ENCODE results near the gene TSKS. TPM values are rescaled to one million over a fixed set of nuclear protein-coding genes. Genes with fewer than 3 reads are reported as not detected.

Gene TSKS
- total and polyA plus RNA-seq, 2 donors (not counting 1 experiment from before 2014, with no cell fraction given) = not detected

- no peak for TF ChIP-seq EZH2 (IDR thresholded peaks at IDR 0.05; ENCODE audit: low read length, missing control alignments)
- TF ChIP-seq CTCF (conservative IDR thresholded peaks at IDR 0.05 in 1 of 2, IDR thresholded peaks at IDR 0.05 in 1 of 2; ENCODE audit: low read depth in 1 of 2, low read length in 2 of 2) = no peak
- H3K9ac ChIP-seq (ENCODE audit: insufficient read depth, low read length) = peak within 1 kb of the TSS; percentile 55
- peaks cover 5% of the 10 kb centered on the region for H3K4me1 ChIP-seq (ENCODE audit: control insufficient read depth, extremely low read depth, insufficient read depth, low read length)
- H4K20me1 ChIP-seq (ENCODE audit: control insufficient read depth, extremely low read depth, insufficient read depth, low read length) = no peaks in the 10 kb centered on the region
- H3K79me2 ChIP-seq (ENCODE audit: control insufficient read depth, insufficient read depth, low read length) = no peaks in the 10 kb centered on the region
- H3K36me3 ChIP-seq (ENCODE audit: control insufficient read depth, insufficient read depth, low read length) = peaks cover 10% of the 10 kb centered on the region
- H2AFZ ChIP-seq (ENCODE audit: low read length) = peak within 1 kb of the TSS; percentile 77
- H3K9me3 ChIP-seq (ENCODE audit: control insufficient read depth, insufficient read depth, low read depth, low read length) = no peaks in the 10 kb centered on the region
- H3K27me3 ChIP-seq (ENCODE audit: control insufficient read depth, insufficient read depth, low read length) = no peaks in the 10 kb centered on the region
- peak within 1 kb of the TSS; percentile 100 for H3K4me2 ChIP-seq (ENCODE audit: extremely low read depth, insufficient read depth, low read length)
- DNase-seq (ENCODE audit: low read depth in 2 of 2) = peak; percentile 71 to 73
- H3K4me3 ChIP-seq (replicated peaks in 1 of 4; ENCODE audit: control extremely low read depth in 1 of 4, insufficient read depth in 1 of 4, low read depth in 3 of 4, low read length in 4 of 4) = peak within 1 kb of the TSS; percentile 43 to 69 (median 64)
- peak within 1 kb of the TSS; percentile 61 for H3K27ac ChIP-seq (ENCODE audit: insufficient read depth, low read length)
Measured at GRCh38 chr19:49690656-49691242, 72.4 kb downstream of the TSKS start, which contains the start of gene CPT1C. Gene CPT1C (plus strand): TSS chr19:49691116. CDS start chr19:49692253, 1,137 bp downstream.

- Histone ChIP-seq H3K27me3 (ENCODE audit: control insufficient read depth, insufficient read depth, low read length) (no peaks in the 10 kb centered on the region), H4K20me1 (ENCODE audit: control insufficient read depth, extremely low read depth, insufficient read depth, low read length) (no peaks in the 10 kb centered on the region), H2AFZ (ENCODE audit: low read length) (peak overlapping the region; percentile 61), H3K9ac (ENCODE audit: insufficient read depth, low read length) (no peak overlapping the region), H3K79me2 (ENCODE audit: control insufficient read depth, insufficient read depth, low read length) (no peaks in the 10 kb centered on the region), H3K36me3 (ENCODE audit: control insufficient read depth, insufficient read depth, low read length) (peaks cover 11% of the 10 kb centered on the region), H3K4me1 (ENCODE audit: control insufficient read depth, extremely low read depth, insufficient read depth, low read length) (peaks cover 5% of the 10 kb centered on the region), H3K4me3 (replicated peaks in 1 of 4; ENCODE audit: control extremely low read depth in 1 of 4, insufficient read depth in 1 of 4, low read depth in 3 of 4, low read length in 4 of 4) (peak overlapping the region; percentile 43 to 69 (median 64)), H3K27ac (ENCODE audit: insufficient read depth, low read length) (peak overlapping the region; percentile 61), H3K9me3 (ENCODE audit: control insufficient read depth, insufficient read depth, low read depth, low read length) (no peaks in the 10 kb centered on the region), H3K4me2 (ENCODE audit: extremely low read depth, insufficient read depth, low read length) (peak overlapping the region; percentile 100)
- no peak for TF ChIP-seq EZH2 (IDR thresholded peaks at IDR 0.05; ENCODE audit: low read length, missing control alignments)
- TF ChIP-seq CTCF (conservative IDR thresholded peaks at IDR 0.05 in 1 of 2, IDR thresholded peaks at IDR 0.05 in 1 of 2; ENCODE audit: low read depth in 1 of 2, low read length in 2 of 2) = no peak
- DNase-seq (ENCODE audit: low read depth in 2 of 2) = no peak
Measured at GRCh38 chr19:49690079-49690655, 72.9 kb downstream of the TSKS start.

Other genes starting within 250 kb of the TSKS start
- 87.8 and 162 TPM in 2 replicates for gene RCN3, start 235.3 kb downstream of the TSKS start, total RNA-seq
- 18.8 and 19.8 TPM in 2 replicates for gene RCN3, start 235.3 kb downstream of the TSKS start, polyA plus RNA-seq
- 67.9 and 72.9 TPM in 2 replicates for gene NOSIP, start 182.8 kb downstream of the TSKS start, total RNA-seq
- 41.2 and 53.5 TPM in 2 replicates for gene NOSIP, start 182.8 kb downstream of the TSKS start, polyA plus RNA-seq
- 0.17 and 0.51 TPM in 2 replicates for gene PRRG2, start 182.0 kb downstream of the TSKS start, total RNA-seq
- 0.11 TPM in 1 of 2 replicates, not detected in the other for gene PRRG2, start 182.0 kb downstream of the TSKS start, polyA plus RNA-seq
- gene PRR12, start 172.1 kb downstream of the TSKS start, total RNA-seq = 1.0 and 2.1 TPM in 2 replicates
- gene PRR12, start 172.1 kb downstream of the TSKS start, polyA plus RNA-seq = 0.40 and 0.69 TPM in 2 replicates
- 34.2 and 60.1 TPM in 2 replicates for gene RRAS, start 123.2 kb downstream of the TSKS start, total RNA-seq
- gene RRAS, start 123.2 kb downstream of the TSKS start, polyA plus RNA-seq = 92.6 and 129 TPM in 2 replicates
- 7.4 and 11.9 TPM in 2 replicates for gene SCAF1, start 121.1 kb downstream of the TSKS start, total RNA-seq
- gene SCAF1, start 121.1 kb downstream of the TSKS start, polyA plus RNA-seq = 8.7 and 15.5 TPM in 2 replicates
- 55.2 and 61.1 TPM in 2 replicates for gene IRF3, start 97.4 kb downstream of the TSKS start, total RNA-seq
- 22.0 TPM in 2 replicates for gene IRF3, start 97.4 kb downstream of the TSKS start, polyA plus RNA-seq
- gene BCL2L12, start 97.4 kb downstream of the TSKS start, total RNA-seq = 2.6 and 4.8 TPM in 2 replicates
- 5.0 and 9.8 TPM in 2 replicates for gene BCL2L12, start 97.4 kb downstream of the TSKS start, polyA plus RNA-seq
- gene PRMT1, start 86.0 kb downstream of the TSKS start, total RNA-seq = 261 and 298 TPM in 2 replicates
- 184 and 288 TPM in 2 replicates for gene PRMT1, start 86.0 kb downstream of the TSKS start, polyA plus RNA-seq
- 0.26 and 0.33 TPM in 2 replicates for gene ADM5, start 73.7 kb downstream of the TSKS start, total RNA-seq
- 0.06 and 0.15 TPM in 2 replicates for gene ADM5, start 73.7 kb downstream of the TSKS start, polyA plus RNA-seq
- gene CPT1C, start 72.2 kb downstream of the TSKS start, total RNA-seq = 18.0 and 31.2 TPM in 2 replicates
- gene CPT1C, start 72.2 kb downstream of the TSKS start, polyA plus RNA-seq = 20.0 and 24.0 TPM in 2 replicates
- 53.4 and 95.0 TPM in 2 replicates for gene AP2A1, start 3.7 kb upstream of the TSKS start, total RNA-seq
- gene AP2A1, start 3.7 kb upstream of the TSKS start, polyA plus RNA-seq = 64.2 and 75.9 TPM in 2 replicates
- gene FUZ, start 50.0 kb upstream of the TSKS start, total RNA-seq = 32.9 and 34.3 TPM in 2 replicates
- gene FUZ, start 50.0 kb upstream of the TSKS start, polyA plus RNA-seq = 8.4 and 11.4 TPM in 2 replicates
- gene MED25, start 55.0 kb upstream of the TSKS start, total RNA-seq = 10.0 and 11.2 TPM in 2 replicates
- gene MED25, start 55.0 kb upstream of the TSKS start, polyA plus RNA-seq = 20.2 and 28.6 TPM in 2 replicates
- gene PTOV1, start 87.9 kb upstream of the TSKS start, total RNA-seq = 35.2 and 56.0 TPM in 2 replicates
- gene PTOV1, start 87.9 kb upstream of the TSKS start, polyA plus RNA-seq = 41.1 and 48.0 TPM in 2 replicates
- gene PNKP, start 104.3 kb upstream of the TSKS start, total RNA-seq = 21.1 and 32.9 TPM in 2 replicates
- 11.0 and 17.0 TPM in 2 replicates for gene PNKP, start 104.3 kb upstream of the TSKS start, polyA plus RNA-seq
- 9.2 and 12.2 TPM in 2 replicates for gene AKT1S1, start 114.0 kb upstream of the TSKS start, total RNA-seq
- gene AKT1S1, start 114.0 kb upstream of the TSKS start, polyA plus RNA-seq = 37.4 and 51.3 TPM in 2 replicates
- 10.0 and 19.5 TPM in 2 replicates for gene TBC1D17, start 114.4 kb upstream of the TSKS start, total RNA-seq
- gene TBC1D17, start 114.4 kb upstream of the TSKS start, polyA plus RNA-seq = 32.5 and 34.2 TPM in 2 replicates
- 1.2 and 1.5 TPM in 2 replicates for gene IL4I1, start 133.6 kb upstream of the TSKS start, total RNA-seq
- gene IL4I1, start 133.6 kb upstream of the TSKS start, polyA plus RNA-seq = 0.09 and 0.21 TPM in 2 replicates
- gene ATF5, start 165.9 kb upstream of the TSKS start, total RNA-seq = 7.9 and 8.5 TPM in 2 replicates
- 7.4 and 21.0 TPM in 2 replicates for gene ATF5, start 165.9 kb upstream of the TSKS start, polyA plus RNA-seq
- gene NUP62, start 166.2 kb upstream of the TSKS start, total RNA-seq = 14.9 and 20.8 TPM in 2 replicates
- gene NUP62, start 166.2 kb upstream of the TSKS start, polyA plus RNA-seq = 8.9 and 17.0 TPM in 2 replicates
- not detected in 2 replicates for gene SIGLEC11, start 197.9 kb upstream of the TSKS start, total RNA-seq
- not detected in 2 replicates for gene SIGLEC11, start 197.9 kb upstream of the TSKS start, polyA plus RNA-seq

All from fibroblast of lung (primary cell).